HepG2 (cell line): ENCODE data around the gene OR8U1. TPM values are rescaled to one million over a fixed set of nuclear protein-coding genes. Genes with fewer than 3 reads are reported as not detected.

Experiments used
- ATAC-seq: fragments of 200-7000 bp; cut with Tn5 transposase; 3 replicates; pipeline ENCODE4 v1.9.1; 2020; ENCODE audit warnings: mild to moderate bottlenecking, moderate library complexity
- BruUV-seq: library from RNA; stranded (reverse); fragments of 400-500 nt; replicated peaks from 2 replicates; lab custom pipeline; 2021; lab: Mats Ljungman, UMichigan
- CTCF ChIA-PET: fragments of 300-600 bp; formaldehyde crosslinking; extraction: SDS; loops from one replicate; lab custom pipeline; 2021; ENCODE audit warnings: low total read pairs, inconsistent platforms, low intra/inter-chr PET ratio; lab: Yijun Ruan, JAX
- POLR2A ChIA-PET: fragments of 350-600 bp; sonication (Branson Sonifier 250); formaldehyde crosslinking; loops from one replicate; lab custom pipeline; 2020; ENCODE audit warnings: antibody characterized with exemption, inconsistent platforms; lab: Yijun Ruan, JAX
- DNase-seq: peaks from one replicate; pipeline ENCODE4 v3.0.0-alpha.2; 2015; ENCODE audit warnings: low spot score
- FAIRE-seq: peaks from 3 replicates; lab custom pipeline; 2011; peaks lifted over from hg19 to GRCh38; lab: Jason Lieb, UNC
- H2AFZ ChIP-seq: one replicate; pipeline ENCODE4 v1.6.1; 2011; ENCODE audit warnings: low read length, inconsistent platforms
- H3K27ac ChIP-seq: fragments of 300-600 bp; 3 replicates; pipeline ENCODE4 v1.8.0; 2011; ENCODE audit warnings: mixed run types, mild to moderate bottlenecking, mixed read lengths, low read length, inconsistent platforms; ENCODE audit not compliant: insufficient read depth; ENCODE audit errors: extremely low read length
- H3K27me3 ChIP-seq, 2 experiments: fragments of 200-600 bp in 1 of 2; 2 replicates in 1 of 2; 3 replicates in 1 of 2; pipeline versions ENCODE4 v1.6.0 to v1.8.0; 2011; ENCODE audit warnings: low read length in 2 of 2, mild to moderate bottlenecking in 2 of 2, moderate library complexity in 2 of 2, inconsistent platforms in 1 of 2; ENCODE audit not compliant: insufficient read depth in 2 of 2, control insufficient read depth in 1 of 2
- H3K36me3 ChIP-seq, 2 experiments: fragments of 200-600 bp in 1 of 2; replicated peaks in 1 of 2; 2 replicates in 1 of 2; 3 replicates in 1 of 2; pipeline versions ENCODE4 v1.5.1 to v1.8.0; 2011; ENCODE audit warnings: low read length in 2 of 2, inconsistent platforms in 1 of 2; ENCODE audit not compliant: insufficient read depth in 2 of 2, control insufficient read depth in 1 of 2
- H3K4me1 ChIP-seq: 2 replicates; pipeline ENCODE4 v1.5.1; 2012; ENCODE audit warnings: low read length, inconsistent platforms; ENCODE audit not compliant: insufficient read depth
- H3K4me2 ChIP-seq: 2 replicates; pipeline ENCODE4 v1.6.0; 2011; ENCODE audit warnings: low read depth, low read length, inconsistent platforms
- H3K4me3 ChIP-seq, 3 experiments: fragments of 200-600 bp in 1 of 3; sonication (generic), shearing (Covaris generic) in 1 of 3; replicated peaks in 1 of 3; 2 replicates each; pipeline ENCODE4 v1.5.1; 2011 to 2016; ENCODE audit warnings: low read length in 3 of 3, inconsistent platforms in 2 of 3, low read depth in 2 of 3, mild to moderate bottlenecking in 2 of 3, control low read depth in 1 of 3, mixed read lengths in 1 of 3; ENCODE audit not compliant: insufficient read depth in 1 of 3
- H3K79me2 ChIP-seq: one replicate; pipeline ENCODE4 v1.6.1; 2011; ENCODE audit warnings: low read length, inconsistent platforms; ENCODE audit not compliant: insufficient read depth
- H3K9ac ChIP-seq: 2 replicates; pipeline ENCODE4 v1.6.0; 2011; ENCODE audit warnings: mild to moderate bottlenecking, low read depth, low read length, inconsistent platforms; ENCODE audit not compliant: insufficient read depth
- H3K9me3 ChIP-seq: 2 replicates; pipeline ENCODE4 v1.5.1; 2012; ENCODE audit warnings: mild to moderate bottlenecking, low read length
- H4K20me1 ChIP-seq: 2 replicates; pipeline ENCODE4 v1.6.0; 2011; ENCODE audit warnings: inconsistent platforms, mild to moderate bottlenecking, low read length, moderate library complexity; ENCODE audit not compliant: insufficient read depth
- ATF7-NPFF ChIP-seq: sonication (generic); formaldehyde crosslinking; IDR thresholded peaks from 2 replicates; pipeline ENCODE4 v1.8.1; 2023; ENCODE audit warnings: mild to moderate bottlenecking, low read depth, missing genetic modification reagents, moderate library complexity
- CEBPB ChIP-seq: IDR thresholded peaks from 2 replicates; pipeline ENCODE4 v1.6.1; 2011; ENCODE audit warnings: low read depth, low read length, improper control_type of control experiment, borderline replicate concordance
- ELF1 ChIP-seq: sonication (generic); formaldehyde crosslinking; IDR thresholded peaks from 2 replicates; pipeline ENCODE4 v1.4.0; 2020; ENCODE audit warnings: missing genetic modification reagents
- KLF13 ChIP-seq: sonication (generic); formaldehyde crosslinking; IDR thresholded peaks from 2 replicates; pipeline ENCODE4 v1.4.0; 2020; ENCODE audit warnings: mild to moderate bottlenecking, missing genetic modification reagents
- KMT2A ChIP-seq: sonication (generic); formaldehyde crosslinking; IDR thresholded peaks from 2 replicates; pipeline ENCODE4 v1.4.0; 2020; ENCODE audit warnings: missing genetic modification reagents
- NFYB ChIP-seq: sonication (generic); formaldehyde crosslinking; IDR thresholded peaks from 2 replicates; pipeline ENCODE4 v1.4.0; 2020; ENCODE audit warnings: missing genetic modification reagents
- PITX1 ChIP-seq: sonication (generic); formaldehyde crosslinking; IDR thresholded peaks from 2 replicates; pipeline ENCODE4 v1.5.1; 2020; ENCODE audit warnings: mild to moderate bottlenecking, missing genetic modification reagents
- POLR2AphosphoS5 ChIP-seq: IDR thresholded peaks from 2 replicates; pipeline ENCODE4 v1.6.1; 2012; ENCODE audit warnings: low read depth, low read length
- SP4 ChIP-seq: sonication (generic); formaldehyde crosslinking; IDR thresholded peaks from 2 replicates; pipeline ENCODE4 v1.8.1; 2023; ENCODE audit warnings: mild to moderate bottlenecking, missing genetic modification reagents
- SRY ChIP-seq: sonication (generic); formaldehyde crosslinking; IDR thresholded peaks from 2 replicates; pipeline ENCODE4 v1.8.0; 2022; ENCODE audit warnings: mild to moderate bottlenecking, missing genetic modification reagents
- TSC22D2 ChIP-seq: sonication (generic); formaldehyde crosslinking; IDR thresholded peaks from 2 replicates; pipeline ENCODE4 v1.5.1; 2020; ENCODE audit warnings: missing genetic modification reagents, mild to moderate bottlenecking, borderline replicate concordance
- XBP1 ChIP-seq: sonication (generic); formaldehyde crosslinking; IDR thresholded peaks from 2 replicates; pipeline ENCODE4 v1.5.0; 2020; ENCODE audit warnings: missing genetic modification reagents
- ZC3H4 ChIP-seq: sonication (generic); formaldehyde crosslinking; IDR thresholded peaks from 2 replicates; pipeline ENCODE4 v1.4.0; 2020; ENCODE audit warnings: missing genetic modification reagents, borderline replicate concordance
- ZNF253 ChIP-seq: sonication (generic); formaldehyde crosslinking; IDR thresholded peaks from 2 replicates; pipeline ENCODE4 v1.8.0; 2022; ENCODE audit warnings: mild to moderate bottlenecking, missing genetic modification reagents, borderline replicate concordance
- ZNF280B ChIP-seq: sonication (generic); formaldehyde crosslinking; IDR thresholded peaks from 2 replicates; pipeline ENCODE4 v1.5.0; 2020; ENCODE audit warnings: missing genetic modification reagents, mild to moderate bottlenecking, borderline replicate concordance
- ZNF616 ChIP-seq: sonication (generic); formaldehyde crosslinking; IDR thresholded peaks from 2 replicates; pipeline ENCODE4 v1.5.0; 2020; ENCODE audit warnings: low read depth, mild to moderate bottlenecking, missing genetic modification reagents
- ZNF784 ChIP-seq: sonication (generic); formaldehyde crosslinking; IDR thresholded peaks from 2 replicates; pipeline ENCODE4 v1.5.1; 2020; ENCODE audit warnings: missing genetic modification reagents, mild to moderate bottlenecking, borderline replicate concordance
- ZNF792 ChIP-seq: IDR thresholded peaks from 2 replicates; pipeline ENCODE4 v1.6.1; 2016
- WGBS: methylation state at CpG from one replicate; pipeline ENCODE4 v1.1.6; 2017; ENCODE audit warnings: low lambda C conversion rate; 5-methylcytosine and 5-hydroxymethylcytosine counted together
- in situ Hi-C: cut with HindIII; loops from 2 replicates; pipeline ENCODE4 v1.10.0; 2017; ENCODE audit warnings: low pct_unique_long_range_greater_than_20kb; ENCODE audit not compliant: extremely low pct_ligation_motif_present
- intact Hi-C: fragments of 100-400 bp; cut with micrococcal nuclease; formaldehyde crosslinking; loops from one replicate; pipeline ENCODE4 v1.10.0; 2022; ENCODE audit not compliant: unreplicated experiment
- polyA plus RNA-seq, 8 experiments: library from polyadenylated mRNA; depleted of rRNA in 3 of 8; stranded (reverse) in 7 of 8; unstranded in 1 of 8; fragments of >200 nt; fragmentation: Illumina TruSeq in 4 of 8; extraction: Trizol in 4 of 8; gene quantifications; 2 replicates each; pipeline versions ENCODE4 v1.2.1 to v1.2.3, GENCODE V29; 2011 to 2016; ENCODE audit warnings: low read depth in 4 of 8, missing spikeins in 1 of 8, mixed read lengths in 1 of 8; ENCODE audit not compliant: insufficient read depth in 1 of 8
- total RNA-seq, 5 experiments: library from RNA; depleted of rRNA; stranded (reverse); fragments of >200 nt; fragmentation: Illumina TruSeq; extraction: Trizol; gene quantifications; 2 replicates each; pipeline ENCODE4 v1.2.3, GENCODE V29; 2016; ENCODE audit warnings: low read depth in 1 of 5
- TF ChIP-seq, protein P1 (sequence below): sonication (generic); formaldehyde crosslinking; IDR thresholded peaks from 2 replicates; pipeline ENCODE4 v1.4.0; 2020; ENCODE audit warnings: missing genetic modification reagents

The OR8U1 gene
- total and polyA plus RNA-seq, 2 of the 13 experiments (the other 11 are each of a cell fraction or from before 2014, with no cell fraction given) = not detected

DNA sequence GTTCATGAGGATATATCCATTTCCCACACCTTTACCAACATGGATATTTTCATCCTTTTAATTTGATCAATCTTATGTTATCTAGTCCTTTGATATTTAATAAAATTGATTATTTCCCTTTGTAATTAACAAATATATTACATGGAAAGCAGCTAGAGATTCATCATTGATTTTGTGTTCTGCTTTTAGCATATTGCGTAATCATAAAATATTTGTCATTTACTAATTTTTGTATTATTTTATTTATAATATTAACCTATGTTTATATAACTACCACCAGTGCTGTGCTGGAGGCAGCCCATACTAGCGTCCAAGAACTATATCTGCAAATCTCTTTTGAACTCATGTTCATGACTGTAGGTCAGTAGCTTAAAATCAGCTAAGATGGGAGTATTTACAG is 4.7 kb downstream of the OR8U1 start:
- intact Hi-C loops = no loop called here
- POLR2A ChIA-PET = no interaction called here
- in situ Hi-C loops = no loop called here
- no peak overlapping the region for H2AFZ ChIP-seq
- H3K4me2 ChIP-seq = no peak overlapping the region
- ATAC-seq (no peak), FAIRE-seq (no peak), DNase-seq (no peak)
- 3% methylated on average over 2 of the region's 2 CpGs for WGBS
- CTCF ChIA-PET = no interaction called here
- no peaks in the 10 kb centered on the region for H3K4me1 ChIP-seq
- BruUV-seq = no TSS peak
- peaks cover 17% of the 10 kb centered on the region for H3K9me3 ChIP-seq
- no peak overlapping the region for H3K27ac ChIP-seq
- no peaks in the 10 kb centered on the region for H3K36me3 ChIP-seq
- TF ChIP-seq ZNF792 (CRISPR knock-in tag) (no peak), CEBPB (peak; percentile 49; the same call in 1 of the 2 replicates)
- no peaks in the 10 kb centered on the region for H4K20me1 ChIP-seq
- no peaks in the 10 kb centered on the region for H3K79me2 ChIP-seq
- no peak overlapping the region for H3K9ac ChIP-seq
- no peak overlapping the region for H3K4me3 ChIP-seq
- no peaks in the 10 kb centered on the region for H3K27me3 ChIP-seq

DNA sequence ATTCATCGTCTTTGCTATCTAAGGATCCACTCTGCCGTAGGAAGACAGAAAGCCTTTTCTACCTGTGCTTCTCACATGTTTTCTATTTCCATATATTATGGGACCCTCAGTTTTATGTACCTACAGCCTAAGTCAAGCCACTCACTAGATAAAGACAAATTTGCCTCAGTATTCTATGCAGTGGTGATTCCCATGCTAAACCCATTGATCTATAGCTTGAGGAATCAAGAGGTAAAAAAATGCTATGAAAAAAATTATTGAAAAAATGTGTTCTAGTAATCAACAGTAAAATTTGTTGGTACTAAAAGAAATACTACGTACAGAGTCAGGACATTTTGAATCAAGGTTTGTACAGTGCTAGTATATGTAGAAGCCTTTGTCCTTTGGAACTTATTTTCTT is 19.0 kb downstream of the OR8U1 start:
- Histone ChIP-seq H3K36me3 (no peaks in the 10 kb centered on the region), H3K9ac (no peak overlapping the region), H4K20me1 (no peaks in the 10 kb centered on the region), H3K4me2 (no peak overlapping the region), H3K9me3 (peaks cover 17% of the 10 kb centered on the region; the same call in 1 of the 2 replicates), H3K4me1 (no peaks in the 10 kb centered on the region), H3K79me2 (no peaks in the 10 kb centered on the region), H3K27me3 (no peaks in the 10 kb centered on the region), H3K4me3 (no peak overlapping the region), H2AFZ (no peak overlapping the region), H3K27ac (no peak overlapping the region)
- POLR2A ChIA-PET = no interaction called here
- DNase-seq (no peak), ATAC-seq (no peak), FAIRE-seq (no peak)
- WGBS = 18% methylated on average over 3 of the region's 3 CpGs
- in situ Hi-C loops (no loop called here), intact Hi-C loops (no loop called here)
- BruUV-seq = no TSS peak
- CTCF ChIA-PET = no interaction called here
- TF ChIP-seq TSC22D2 (CRISPR knock-in tag) (no peak), SP4 (CRISPR knock-in tag) (no peak), ZC3H4 (no peak), POLR2AphosphoS5 (no peak), KLF13 (CRISPR knock-in tag) (no peak), KMT2A (CRISPR knock-in tag) (no peak), ELF1 (CRISPR knock-in tag) (no peak), ATF7-NPFF (no peak), ZNF784 (CRISPR knock-in tag) (no peak), XBP1 (CRISPR knock-in tag) (no peak), ZNF253 (CRISPR knock-in tag) (no peak), NFYB (CRISPR knock-in tag) (no peak), PITX1 (CRISPR knock-in tag) (no peak), ZNF616 (CRISPR knock-in tag) (no peak), ZNF280B (CRISPR knock-in tag) (no peak), SRY (no peak)
- TF ChIP-seq, protein P1, sequence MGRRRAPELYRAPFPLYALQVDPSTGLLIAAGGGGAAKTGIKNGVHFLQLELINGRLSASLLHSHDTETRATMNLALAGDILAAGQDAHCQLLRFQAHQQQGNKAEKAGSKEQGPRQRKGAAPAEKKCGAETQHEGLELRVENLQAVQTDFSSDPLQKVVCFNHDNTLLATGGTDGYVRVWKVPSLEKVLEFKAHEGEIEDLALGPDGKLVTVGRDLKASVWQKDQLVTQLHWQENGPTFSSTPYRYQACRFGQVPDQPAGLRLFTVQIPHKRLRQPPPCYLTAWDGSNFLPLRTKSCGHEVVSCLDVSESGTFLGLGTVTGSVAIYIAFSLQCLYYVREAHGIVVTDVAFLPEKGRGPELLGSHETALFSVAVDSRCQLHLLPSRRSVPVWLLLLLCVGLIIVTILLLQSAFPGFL (CRISPR knock-in tag) = no peak
